HG03354 (cell line): ENCODE measurements around the gene GPC6.

ENCODE experiments used
- ATAC-seq: cut with Tn5 transposase; IDR thresholded peaks from one replicate; pipeline ENCODE4 v1.9.1; 2021; ENCODE audit warnings: mild to moderate bottlenecking; ENCODE audit not compliant: unreplicated experiment, poor library complexity, severe bottlenecking

GPC6 gene

GRCh38 chr13:93625536-93625935, 398.9 kb downstream of the GPC6 start:
- no peak for ATAC-seq

- ATAC-seq: no peak
These were observed 401.7 kb downstream of the GPC6 start for GRCh38 chr13:93628136-93628797.

GRCh38 chr13:93635616-93636032, 409.0 kb downstream of the GPC6 start:
- ATAC-seq: no peak

- no peak for ATAC-seq
These were observed 411.2 kb downstream of the GPC6 start for GRCh38 chr13:93637852-93638251.

GRCh38 chr13:93640452-93640851, 413.8 kb downstream of the GPC6 start:
- no peak for ATAC-seq

GRCh38 chr13:93646245-93646644, 419.6 kb downstream of the GPC6 start:
- ATAC-seq: no peak

- ATAC-seq: no peak
These were observed 422.9 kb downstream of the GPC6 start for GRCh38 chr13:93649496-93649895.

- no peak for ATAC-seq
These were observed 427.2 kb downstream of the GPC6 start for GRCh38 chr13:93653776-93654175.

- ATAC-seq: no peak
These were observed 428.5 kb downstream of the GPC6 start for GRCh38 chr13:93655154-93655553.

GRCh38 chr13:93660391-93661063, 433.9 kb downstream of the GPC6 start:
- no peak for ATAC-seq

- no peak for ATAC-seq
These were observed 444.3 kb downstream of the GPC6 start for GRCh38 chr13:93670866-93671265.

GRCh38 chr13:93672996-93673395, 446.4 kb downstream of the GPC6 start:
- ATAC-seq: no peak

GRCh38 chr13:93673885-93674284, 447.3 kb downstream of the GPC6 start:
- ATAC-seq: no peak

GRCh38 chr13:93674337-93674755, 447.7 kb downstream of the GPC6 start:
- ATAC-seq: no peak

GRCh38 chr13:93680329-93680728, 453.7 kb downstream of the GPC6 start:
- ATAC-seq: no peak

- no peak for ATAC-seq
These were observed 459.3 kb downstream of the GPC6 start for GRCh38 chr13:93685900-93686299.

- ATAC-seq: no peak
These were observed 459.8 kb downstream of the GPC6 start for GRCh38 chr13:93686399-93686798.

GRCh38 chr13:93687261-93687660, 460.7 kb downstream of the GPC6 start:
- no peak for ATAC-seq

GRCh38 chr13:93689333-93689732, 462.7 kb downstream of the GPC6 start:
- ATAC-seq: no peak

GRCh38 chr13:93690139-93690538, 463.5 kb downstream of the GPC6 start:
- ATAC-seq: no peak

GRCh38 chr13:93698016-93698613, 471.5 kb downstream of the GPC6 start:
- ATAC-seq: no peak
